SK-N-SH (cell line): ENCODE data around the gene PSMB5. TPM values are rescaled to one million over a fixed set of nuclear protein-coding genes. Genes with fewer than 3 reads are reported as not detected.

Source experiments
- CTCF ChIA-PET: fragments of 300-600, 350-600 bp; formaldehyde crosslinking; extraction: SDS; loops from one replicate; lab custom pipeline; 2021; lab: Yijun Ruan, JAX
- POLR2A ChIA-PET: fragments of 350-600 bp; sonication (Branson Sonifier 250); formaldehyde crosslinking; extraction: SDS; loops from one replicate; lab custom pipeline; 2020; ENCODE audit warnings: antibody characterized with exemption, inconsistent platforms; lab: Yijun Ruan, JAX
- DNase-seq: peaks from one replicate; pipeline ENCODE4 v3.0.0; 2012
- H2AFZ ChIP-seq: fragments of 200-600 bp; sonication (generic); 2 replicates; pipeline ENCODE4 v1.8.1; 2016; ENCODE audit warnings: antibody characterized with exemption, mild to moderate bottlenecking, low read depth
- H3F3A ChIP-seq: fragments of 200-600 bp; sonication (generic); replicated peaks from 2 replicates; pipeline ENCODE3; 2016; ENCODE audit warnings: antibody characterized with exemption, mild to moderate bottlenecking; ENCODE audit not compliant: insufficient read depth
- H3K27ac ChIP-seq, 2 experiments: fragments of 200-500 bp in 1 of 2; fragments of 200-600 bp in 1 of 2; sonication (Bioruptor generic) in 1 of 2; sonication (generic), shearing (Covaris generic) in 1 of 2; 2 replicates each; pipeline versions ENCODE4 v1.5.1 to v1.6.1; 2014 to 2016; ENCODE audit warnings: low read depth in 2 of 2, inconsistent platforms in 1 of 2, low read length in 1 of 2, mild to moderate bottlenecking in 1 of 2, mixed read lengths in 1 of 2
- H3K27me3 ChIP-seq: fragments of 200-600 bp; sonication (generic), shearing (Covaris generic); 2 replicates; pipeline ENCODE4 v1.6.1; 2016; ENCODE audit warnings: mixed run types; ENCODE audit not compliant: insufficient read depth
- H3K36me3 ChIP-seq, 2 experiments: fragments of 200-500 bp in 1 of 2; fragments of 200-600 bp in 1 of 2; sonication (Bioruptor generic) in 1 of 2; sonication (generic) in 1 of 2; replicated peaks in 1 of 2; 2 replicates each; pipeline versions ENCODE3 to v1.5.1; 2014 to 2016; ENCODE audit warnings: low read length in 1 of 2, mild to moderate bottlenecking in 1 of 2; ENCODE audit not compliant: insufficient read depth in 2 of 2, control insufficient read depth in 1 of 2
- H3K4me1 ChIP-seq, 2 experiments: fragments of 200-500 bp in 1 of 2; fragments of 200-600 bp in 1 of 2; sonication (Bioruptor generic) in 1 of 2; sonication (generic), shearing (Covaris generic) in 1 of 2; 2 replicates each; pipeline versions ENCODE4 v1.5.1 to v1.6.1; 2014 to 2016; ENCODE audit warnings: low read depth in 1 of 2, low read length in 1 of 2, mixed run types in 1 of 2; ENCODE audit not compliant: insufficient read depth in 2 of 2, control insufficient read depth in 1 of 2
- H3K4me2 ChIP-seq: fragments of 200-600 bp; sonication (generic), shearing (Covaris generic); 2 replicates; pipeline ENCODE4 v1.6.1; 2017; ENCODE audit warnings: mixed run types
- H3K4me3 ChIP-seq, 2 experiments: fragments of 200-500 bp in 1 of 2; fragments of 200-600 bp in 1 of 2; sonication (Bioruptor generic) in 1 of 2; sonication (generic), shearing (Covaris generic) in 1 of 2; 2 replicates each; pipeline versions ENCODE4 v1.5.1 to v1.8.1; 2014 to 2016; ENCODE audit warnings: low read depth in 2 of 2, inconsistent platforms in 1 of 2, low read length in 1 of 2, mild to moderate bottlenecking in 1 of 2, mixed read lengths in 1 of 2, moderate library complexity in 1 of 2
- H3K79me2 ChIP-seq: fragments of 200-600 bp; sonication (generic); 2 replicates; pipeline ENCODE4 v1.8.1; 2017; ENCODE audit warnings: mild to moderate bottlenecking; ENCODE audit not compliant: insufficient read depth
- H3K9ac ChIP-seq: fragments of 200-600 bp; sonication (generic); 2 replicates; pipeline ENCODE4 v1.6.1; 2017; ENCODE audit warnings: mixed run types
- H3K9me2 ChIP-seq: fragments of 200-600 bp; sonication (generic); 2 replicates; pipeline ENCODE4 v1.6.1; 2017; ENCODE audit warnings: mixed run types
- H3K9me3 ChIP-seq: fragments of 200-600 bp; sonication (generic); 2 replicates; pipeline ENCODE4 v1.6.1; 2017; ENCODE audit warnings: mixed run types, mild to moderate bottlenecking, moderate library complexity
- H4K20me1 ChIP-seq: fragments of 200-600 bp; sonication (generic); 2 replicates; pipeline ENCODE4 v1.6.1; 2017; ENCODE audit warnings: mild to moderate bottlenecking, mixed run types; ENCODE audit not compliant: insufficient read depth
- FOXJ3 ChIP-seq: sonication (generic); formaldehyde crosslinking; IDR thresholded peaks from 2 replicates; pipeline ENCODE4 v1.5.1; 2020; ENCODE audit warnings: mild to moderate bottlenecking, missing genetic modification reagents
- GABPA ChIP-seq: IDR thresholded peaks from 2 replicates; pipeline ENCODE4 v1.4.0; 2012; ENCODE audit warnings: low read depth, mild to moderate bottlenecking
- JUND ChIP-seq: IDR thresholded peaks from 2 replicates; pipeline ENCODE4 v1.4.0; 2012
- MXI1 ChIP-seq: IDR thresholded peaks from 2 replicates; pipeline ENCODE4 v1.6.1; 2012; ENCODE audit warnings: mild to moderate bottlenecking, low read depth, low read length, improper control_type of control experiment
- NRF1 ChIP-seq: IDR thresholded peaks from 2 replicates; pipeline ENCODE4 v1.6.1; 2012; ENCODE audit warnings: low read depth, mild to moderate bottlenecking, low read length
- POLR2AphosphoS5 ChIP-seq: IDR thresholded peaks from 2 replicates; pipeline ENCODE4 v1.6.1; 2012; ENCODE audit warnings: low read depth, low read length
- RAD21 ChIP-seq: IDR thresholded peaks from 2 replicates; pipeline ENCODE4 v1.6.1; 2012; ENCODE audit warnings: mild to moderate bottlenecking, low read length
- RCOR1 ChIP-seq: fragments of 150-350 bp; IDR thresholded peaks from 2 replicates; pipeline ENCODE4 v1.6.1; 2017; ENCODE audit warnings: antibody characterized with exemption, low read length
- RFX5 ChIP-seq: IDR thresholded peaks from 2 replicates; pipeline ENCODE4 v1.6.1; 2012; ENCODE audit warnings: mild to moderate bottlenecking, improper control_type of control experiment, low read length
- SIN3A ChIP-seq: IDR thresholded peaks from 2 replicates; pipeline ENCODE4 v1.6.1; 2012; ENCODE audit warnings: low read depth, mild to moderate bottlenecking, low read length, moderate library complexity, borderline replicate concordance
- SMC3 ChIP-seq: IDR thresholded peaks from 2 replicates; pipeline ENCODE4 v1.6.1; 2012; ENCODE audit warnings: low read depth, low read length, improper control_type of control experiment
- TEAD4 ChIP-seq: IDR thresholded peaks from 2 replicates; pipeline ENCODE4 v1.4.0; 2012; ENCODE audit warnings: mild to moderate bottlenecking, borderline replicate concordance; ENCODE audit not compliant: insufficient read depth
- WGBS: methylation state at CpG from one replicate; pipeline ENCODE4 v1.1.6; 2017; ENCODE audit warnings: low lambda C conversion rate; 5-methylcytosine and 5-hydroxymethylcytosine counted together
- polyA plus RNA-seq, 3 experiments: library from polyadenylated mRNA; depleted of rRNA; stranded (reverse); fragments of >200 nt; gene quantifications; 2 replicates each; pipeline ENCODE4 v1.2.3, GENCODE V29; 2012
- TF ChIP-seq, protein P1 (sequence below): IDR thresholded peaks from 2 replicates; pipeline ENCODE4 v1.4.0; 2012; ENCODE audit warnings: low read depth, borderline replicate concordance
- TF ChIP-seq, protein P2 (sequence below): IDR thresholded peaks from 2 replicates; pipeline ENCODE4; 2012
- TF ChIP-seq, protein P3 (sequence below): IDR thresholded peaks from 2 replicates; pipeline ENCODE4 v1.4.0; 2012; ENCODE audit warnings: low read depth
- TF ChIP-seq, protein P4 (sequence below): IDR thresholded peaks from 2 replicates; pipeline ENCODE4 v1.4.0; 2012; ENCODE audit warnings: low read depth, borderline replicate concordance
- TF ChIP-seq, protein P5 (sequence below): fragments of 200-600 bp; sonication (generic); IDR thresholded peaks from 2 replicates; pipeline ENCODE4 v1.6.1; 2017; ENCODE audit warnings: antibody characterized with exemption, mild to moderate bottlenecking, moderate library complexity

Gene PSMB5
- polyA plus RNA-seq, 1 of the 3 experiments (the other 2 are of a cell fraction), result 337 TPM

DNA sequence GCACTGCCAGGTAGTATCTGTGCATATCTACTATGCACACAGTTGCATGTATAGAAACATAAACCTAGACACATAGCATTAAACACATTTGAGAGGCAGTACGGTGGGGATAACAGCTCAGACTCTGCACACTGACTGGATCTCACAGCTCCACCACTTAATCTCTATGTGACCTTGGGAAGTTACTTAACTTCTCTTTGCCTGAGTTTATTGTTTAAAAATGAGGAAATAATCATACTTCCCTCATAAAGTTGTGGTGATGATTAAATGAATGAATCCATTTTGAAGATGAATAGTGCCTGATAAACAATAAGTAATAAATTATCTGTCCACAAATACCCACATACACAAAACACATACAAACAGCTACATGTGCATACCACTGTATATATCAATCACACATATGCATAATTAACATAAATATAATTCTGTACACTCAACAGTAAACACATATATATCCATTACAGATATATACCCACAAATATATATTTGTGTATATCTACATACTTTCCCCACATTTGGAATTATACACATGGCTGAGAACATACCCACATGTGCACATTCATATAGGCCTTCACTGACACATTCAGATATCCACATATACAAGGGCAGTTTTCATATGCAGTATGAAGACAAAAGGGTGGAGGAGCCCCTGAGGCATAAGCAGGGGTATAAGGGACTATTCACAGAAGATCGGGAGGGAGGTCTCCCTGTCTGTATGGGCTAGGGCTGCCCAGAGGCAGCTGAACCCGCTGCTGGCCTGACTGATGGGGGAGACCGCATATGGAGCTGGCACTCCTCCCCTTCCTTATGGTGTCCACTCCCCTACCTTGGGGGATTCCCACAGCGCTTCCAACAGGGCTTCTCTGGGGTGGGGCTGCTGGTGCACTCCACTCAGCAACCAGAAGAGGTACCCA, 16.7 kb upstream of the PSMB5 start:
- no peaks in the 10 kb centered on the region for H4K20me1 ChIP-seq
- TF ChIP-seq, protein P1, sequence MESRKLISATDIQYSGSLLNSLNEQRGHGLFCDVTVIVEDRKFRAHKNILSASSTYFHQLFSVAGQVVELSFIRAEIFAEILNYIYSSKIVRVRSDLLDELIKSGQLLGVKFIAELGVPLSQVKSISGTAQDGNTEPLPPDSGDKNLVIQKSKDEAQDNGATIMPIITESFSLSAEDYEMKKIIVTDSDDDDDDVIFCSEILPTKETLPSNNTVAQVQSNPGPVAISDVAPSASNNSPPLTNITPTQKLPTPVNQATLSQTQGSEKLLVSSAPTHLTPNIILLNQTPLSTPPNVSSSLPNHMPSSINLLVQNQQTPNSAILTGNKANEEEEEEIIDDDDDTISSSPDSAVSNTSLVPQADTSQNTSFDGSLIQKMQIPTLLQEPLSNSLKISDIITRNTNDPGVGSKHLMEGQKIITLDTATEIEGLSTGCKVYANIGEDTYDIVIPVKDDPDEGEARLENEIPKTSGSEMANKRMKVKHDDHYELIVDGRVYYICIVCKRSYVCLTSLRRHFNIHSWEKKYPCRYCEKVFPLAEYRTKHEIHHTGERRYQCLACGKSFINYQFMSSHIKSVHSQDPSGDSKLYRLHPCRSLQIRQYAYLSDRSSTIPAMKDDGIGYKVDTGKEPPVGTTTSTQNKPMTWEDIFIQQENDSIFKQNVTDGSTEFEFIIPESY, result no peak
- TF ChIP-seq, protein P2, sequence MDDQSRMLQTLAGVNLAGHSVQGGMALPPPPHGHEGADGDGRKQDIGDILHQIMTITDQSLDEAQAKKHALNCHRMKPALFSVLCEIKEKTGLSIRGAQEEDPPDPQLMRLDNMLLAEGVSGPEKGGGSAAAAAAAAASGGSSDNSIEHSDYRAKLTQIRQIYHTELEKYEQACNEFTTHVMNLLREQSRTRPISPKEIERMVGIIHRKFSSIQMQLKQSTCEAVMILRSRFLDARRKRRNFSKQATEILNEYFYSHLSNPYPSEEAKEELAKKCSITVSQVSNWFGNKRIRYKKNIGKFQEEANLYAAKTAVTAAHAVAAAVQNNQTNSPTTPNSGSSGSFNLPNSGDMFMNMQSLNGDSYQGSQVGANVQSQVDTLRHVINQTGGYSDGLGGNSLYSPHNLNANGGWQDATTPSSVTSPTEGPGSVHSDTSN, result no peak
- TF ChIP-seq, protein P3, sequence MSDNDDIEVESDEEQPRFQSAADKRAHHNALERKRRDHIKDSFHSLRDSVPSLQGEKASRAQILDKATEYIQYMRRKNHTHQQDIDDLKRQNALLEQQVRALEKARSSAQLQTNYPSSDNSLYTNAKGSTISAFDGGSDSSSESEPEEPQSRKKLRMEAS, result no peak
- TF ChIP-seq NRF1, result no peak
- no peak for TF ChIP-seq GABPA
- no peak for TF ChIP-seq TEAD4
- TF ChIP-seq SIN3A, result no peak
- TF ChIP-seq POLR2AphosphoS5, result no peak
- H3F3A ChIP-seq, result peaks cover 14% of the 10 kb centered on the region
- no peak for DNase-seq
- H3K9ac ChIP-seq, result no peak overlapping the region
- ChIA-PET CTCF (interaction anchor here (0.7 to 33.1 kb wide), 5 partner anchors 9 to 179 kb away, joined by 3 to 1566 read pairs (median 6); partner anchors contain the start of gene AJUBA), POLR2A (interaction anchor here (1.7 to 2.1 kb wide), 2 partner anchors 45 to 65 kb away, joined by 4 to 5 read pairs; no protein-coding TSS in a partner anchor)
- no peak overlapping the region for H3K27ac ChIP-seq
- peaks cover 9 to 22% of the 10 kb centered on the region in 2 experiments; a peak in 3 of 4 replicates for H3K4me1 ChIP-seq
- 85% methylated on average over 4 of the region's 5 CpGs for WGBS
- H3K9me3 ChIP-seq, result no peaks in the 10 kb centered on the region
- H3K9me2 ChIP-seq, result no peaks in the 10 kb centered on the region
- H3K27me3 ChIP-seq, result no peaks in the 10 kb centered on the region
- H3K79me2 ChIP-seq, result no peaks in the 10 kb centered on the region
- H3K4me2 ChIP-seq, result no peak overlapping the region
- no peak overlapping the region for H2AFZ ChIP-seq
- H3K36me3 ChIP-seq, result peaks cover 0 to 11% of the 10 kb centered on the region in 2 experiments
- no peak overlapping the region for H3K4me3 ChIP-seq

DNA sequence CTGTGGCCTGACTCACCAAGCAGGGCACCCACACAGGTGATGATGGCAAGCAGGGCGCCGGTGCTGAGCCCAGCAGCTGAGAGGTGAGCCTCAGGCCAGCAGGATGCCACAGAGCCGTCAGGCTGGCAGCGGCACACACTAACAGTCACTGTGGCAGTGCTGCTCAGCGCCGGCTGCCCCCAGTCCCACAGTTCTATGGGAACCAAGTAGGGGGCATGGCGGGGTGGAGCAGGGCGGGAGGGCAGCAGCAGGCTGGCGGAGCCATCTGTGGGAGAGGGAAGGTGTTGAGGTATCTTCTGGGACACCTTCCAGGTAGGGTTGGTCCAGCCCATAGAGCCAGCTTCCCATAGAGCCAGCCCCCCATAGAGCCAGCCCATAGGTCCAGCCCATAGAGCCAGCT, 14.3 kb upstream of the PSMB5 start:
- POLR2A ChIA-PET, result no interaction called here
- Histone ChIP-seq H3K9me2 (no peaks in the 10 kb centered on the region), H3K9ac (no peak overlapping the region), H3K36me3 (peaks cover 0 to 11% of the 10 kb centered on the region in 2 experiments), H3K27me3 (no peaks in the 10 kb centered on the region), H3K9me3 (no peaks in the 10 kb centered on the region), H2AFZ (no peak overlapping the region), H3F3A (peaks cover 7% of the 10 kb centered on the region), H3K4me2 (no peak overlapping the region), H4K20me1 (no peaks in the 10 kb centered on the region), H3K4me1 (peaks cover 0 to 4% of the 10 kb centered on the region in 2 experiments; a peak in 1 of 4 replicates), H3K27ac (no peak overlapping the region), H3K4me3 (no peak overlapping the region), H3K79me2 (no peaks in the 10 kb centered on the region)
- WGBS, result no CpG with 5 or more reads among the region's 9 CpGs
- no peak for DNase-seq
- CTCF ChIA-PET, result interaction anchor here (1.1 to 33.1 kb wide), 3 partner anchors 10 to 176 kb away, joined by 3 to 1566 read pairs (median 5); partner anchors contain the start of gene AJUBA
- TF ChIP-seq RAD21, result no peak
- TF ChIP-seq SMC3, result no peak
- TF ChIP-seq, protein P4, sequence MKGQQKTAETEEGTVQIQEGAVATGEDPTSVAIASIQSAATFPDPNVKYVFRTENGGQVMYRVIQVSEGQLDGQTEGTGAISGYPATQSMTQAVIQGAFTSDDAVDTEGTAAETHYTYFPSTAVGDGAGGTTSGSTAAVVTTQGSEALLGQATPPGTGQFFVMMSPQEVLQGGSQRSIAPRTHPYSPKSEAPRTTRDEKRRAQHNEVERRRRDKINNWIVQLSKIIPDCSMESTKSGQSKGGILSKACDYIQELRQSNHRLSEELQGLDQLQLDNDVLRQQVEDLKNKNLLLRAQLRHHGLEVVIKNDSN, result no peak
- TF ChIP-seq POLR2AphosphoS5, result no peak
- TF ChIP-seq FOXJ3 (CRISPR knock-in tag), result no peak
- no peak for TF ChIP-seq RCOR1
- TF ChIP-seq, protein P3, result no peak
- no peak for TF ChIP-seq RFX5
- no peak for TF ChIP-seq GABPA
- TF ChIP-seq MXI1, result no peak
- TF ChIP-seq, protein P5, sequence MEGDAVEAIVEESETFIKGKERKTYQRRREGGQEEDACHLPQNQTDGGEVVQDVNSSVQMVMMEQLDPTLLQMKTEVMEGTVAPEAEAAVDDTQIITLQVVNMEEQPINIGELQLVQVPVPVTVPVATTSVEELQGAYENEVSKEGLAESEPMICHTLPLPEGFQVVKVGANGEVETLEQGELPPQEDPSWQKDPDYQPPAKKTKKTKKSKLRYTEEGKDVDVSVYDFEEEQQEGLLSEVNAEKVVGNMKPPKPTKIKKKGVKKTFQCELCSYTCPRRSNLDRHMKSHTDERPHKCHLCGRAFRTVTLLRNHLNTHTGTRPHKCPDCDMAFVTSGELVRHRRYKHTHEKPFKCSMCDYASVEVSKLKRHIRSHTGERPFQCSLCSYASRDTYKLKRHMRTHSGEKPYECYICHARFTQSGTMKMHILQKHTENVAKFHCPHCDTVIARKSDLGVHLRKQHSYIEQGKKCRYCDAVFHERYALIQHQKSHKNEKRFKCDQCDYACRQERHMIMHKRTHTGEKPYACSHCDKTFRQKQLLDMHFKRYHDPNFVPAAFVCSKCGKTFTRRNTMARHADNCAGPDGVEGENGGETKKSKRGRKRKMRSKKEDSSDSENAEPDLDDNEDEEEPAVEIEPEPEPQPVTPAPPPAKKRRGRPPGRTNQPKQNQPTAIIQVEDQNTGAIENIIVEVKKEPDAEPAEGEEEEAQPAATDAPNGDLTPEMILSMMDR, result no peak
- no peak for TF ChIP-seq TEAD4
- TF ChIP-seq JUND, result no peak
- TF ChIP-seq, protein P2, result no peak
